Fibroblast of lung (primary cell): ENCODE data around the gene CDCP1.

ENCODE experiments used
- EZH2 ChIP-seq: IDR thresholded peaks from 2 replicates; pipeline ENCODE4 v1.5.1; 2012; ENCODE audit warnings: low read length, control low read depth, mild to moderate bottlenecking; ENCODE audit errors: missing control alignments
- TF ChIP-seq, protein P1 (sequence below), 2 donors: IDR thresholded peaks in 1 of 2; conservative IDR thresholded peaks in 1 of 2; 1 replicate in 1 of 2; 2 replicates in 1 of 2; pipeline ENCODE4 v1.5.1; 2011 to 2012; ENCODE audit warnings: low read length in 2 of 2, control low read depth in 1 of 2, inconsistent platforms in 1 of 2, low read depth in 1 of 2, mild to moderate bottlenecking in 1 of 2

DNA sequence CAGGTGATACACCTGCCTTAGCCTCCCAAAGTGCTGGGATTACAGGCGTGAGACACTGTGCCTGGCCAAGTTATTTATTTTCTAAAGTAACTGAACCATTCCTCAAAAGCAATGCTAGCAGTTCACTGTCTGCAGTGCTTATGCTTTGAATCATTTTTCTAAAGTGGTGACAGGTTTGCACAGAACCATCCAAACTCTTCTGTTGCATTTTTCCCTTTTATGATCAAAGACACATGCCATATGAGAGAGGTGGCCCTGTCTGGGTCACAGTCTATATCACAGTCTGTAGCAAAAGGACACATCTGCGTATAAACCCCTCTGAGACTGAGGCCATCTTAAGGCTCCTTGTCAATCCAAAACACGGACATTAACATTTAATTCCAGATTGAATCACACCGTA is 17.2 kb downstream of the CDCP1 start:
- TF ChIP-seq, protein P1, sequence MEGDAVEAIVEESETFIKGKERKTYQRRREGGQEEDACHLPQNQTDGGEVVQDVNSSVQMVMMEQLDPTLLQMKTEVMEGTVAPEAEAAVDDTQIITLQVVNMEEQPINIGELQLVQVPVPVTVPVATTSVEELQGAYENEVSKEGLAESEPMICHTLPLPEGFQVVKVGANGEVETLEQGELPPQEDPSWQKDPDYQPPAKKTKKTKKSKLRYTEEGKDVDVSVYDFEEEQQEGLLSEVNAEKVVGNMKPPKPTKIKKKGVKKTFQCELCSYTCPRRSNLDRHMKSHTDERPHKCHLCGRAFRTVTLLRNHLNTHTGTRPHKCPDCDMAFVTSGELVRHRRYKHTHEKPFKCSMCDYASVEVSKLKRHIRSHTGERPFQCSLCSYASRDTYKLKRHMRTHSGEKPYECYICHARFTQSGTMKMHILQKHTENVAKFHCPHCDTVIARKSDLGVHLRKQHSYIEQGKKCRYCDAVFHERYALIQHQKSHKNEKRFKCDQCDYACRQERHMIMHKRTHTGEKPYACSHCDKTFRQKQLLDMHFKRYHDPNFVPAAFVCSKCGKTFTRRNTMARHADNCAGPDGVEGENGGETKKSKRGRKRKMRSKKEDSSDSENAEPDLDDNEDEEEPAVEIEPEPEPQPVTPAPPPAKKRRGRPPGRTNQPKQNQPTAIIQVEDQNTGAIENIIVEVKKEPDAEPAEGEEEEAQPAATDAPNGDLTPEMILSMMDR (conservative IDR thresholded peaks at IDR 0.05 in 1 of 2, IDR thresholded peaks at IDR 0.05 in 1 of 2; ENCODE audit: low read depth in 1 of 2, low read length in 2 of 2), result no peak
- TF ChIP-seq EZH2, result no peak
